ENCODE measurements around the gene MICAL3. TPM values are rescaled to one million over a fixed set of nuclear protein-coding genes. Genes with fewer than 3 reads are reported as not detected.

Gene MICAL3
- total RNA-seq, 4 donors from 2014 or later = 6.0 to 9.8 (median 8.1) TPM

DNA sequence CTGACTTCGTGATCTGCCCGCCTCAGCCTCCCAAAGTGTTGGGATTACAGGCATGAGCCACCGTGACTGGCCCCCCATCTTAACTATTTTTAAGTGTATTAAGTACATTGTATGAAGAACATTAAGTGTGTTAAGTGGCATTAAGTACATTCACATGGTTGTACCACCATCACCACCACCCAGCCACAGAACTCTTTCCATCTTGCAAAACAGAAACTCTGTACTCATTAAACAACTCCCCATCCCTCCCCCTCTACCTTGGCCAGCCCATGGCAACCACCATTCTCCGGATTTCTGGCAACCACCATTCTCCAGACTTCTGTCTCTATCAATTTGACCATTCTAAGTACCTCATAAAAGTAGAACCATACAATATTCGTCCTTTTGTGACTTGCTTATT is 35.6 kb upstream of the MICAL3 start:
- Histone ChIP-seq H3K27me3 (no peaks in the 10 kb centered on the region), H3K4me1 (peaks cover 33 to 38% of the 10 kb centered on the region in 2 donors), H3K4me3 (no peak overlapping the region), H3K36me3 (no peaks in the 10 kb centered on the region), H3K27ac (peak overlapping the region in 1 of 4 donors; percentile 6), H3K9me3 (no peaks in the 10 kb centered on the region)
- intact Hi-C loops (cut with DNase I; ENCODE audit: low total_unique reads) (loop anchor here (5.0 kb wide), 1 partner anchor 38 kb away; the partner anchor contains the start of gene MICAL3), in situ Hi-C loops (cut with MboI; ENCODE audit: low sequenced_read_pairs in 4 of 4) (loop anchor here in 1 of 4 donors (10.0 to 25.0 kb wide), 2 partner anchors 45 to 148 kb away; no protein-coding TSS in a partner anchor)
- no peak for ATAC-seq
- no peak for DNase-seq
- TF ChIP-seq POLR2A (IDR thresholded peaks at IDR 0.05) (no peak), CTCF (IDR thresholded peaks at IDR 0.05 in 4 of 5, conservative IDR thresholded peaks at IDR 0.05 in 1 of 5) (no peak)

DNA sequence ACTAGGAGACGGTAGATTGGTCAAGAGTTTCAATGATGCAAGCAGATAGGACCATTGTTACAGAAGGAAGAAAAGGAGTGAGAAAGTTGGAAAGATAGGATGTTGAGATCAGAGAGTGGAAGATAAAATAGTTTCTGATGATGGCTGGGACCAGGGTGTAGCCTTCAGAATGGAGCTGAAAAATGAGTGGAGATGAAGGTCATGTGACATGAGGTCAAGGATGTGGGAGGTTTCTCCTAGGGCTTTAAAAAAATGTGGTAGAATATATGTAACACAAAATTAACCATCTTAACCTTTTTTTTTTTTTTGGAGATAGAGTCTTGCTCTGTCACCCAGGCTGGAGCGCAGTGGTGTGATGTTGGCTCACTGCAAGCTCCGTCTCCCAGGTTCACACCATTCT is 35.1 kb upstream of the MICAL3 start:
- ATAC-seq (no peak), DNase-seq (no peak)
- in situ Hi-C loops (cut with MboI; ENCODE audit: low sequenced_read_pairs in 4 of 4) (loop anchor here in 1 of 4 donors (25.0 kb wide), 1 partner anchor 147 kb away; no protein-coding TSS in a partner anchor), intact Hi-C loops (cut with DNase I; ENCODE audit: low total_unique reads) (loop anchor here (5.0 kb wide), 1 partner anchor 37 kb away; the partner anchor contains the start of gene MICAL3)
- TF ChIP-seq POLR2A (IDR thresholded peaks at IDR 0.05) (no peak), CTCF (IDR thresholded peaks at IDR 0.05 in 4 of 5, conservative IDR thresholded peaks at IDR 0.05 in 1 of 5) (no peak)
- H3K27me3 ChIP-seq = no peaks in the 10 kb centered on the region
- no peaks in the 10 kb centered on the region for H3K36me3 ChIP-seq
- H3K27ac ChIP-seq = no peak overlapping the region
- no peaks in the 10 kb centered on the region for H3K9me3 ChIP-seq
- H3K4me3 ChIP-seq = no peak overlapping the region
- peaks cover 33 to 38% of the 10 kb centered on the region in 2 donors for H3K4me1 ChIP-seq

DNA sequence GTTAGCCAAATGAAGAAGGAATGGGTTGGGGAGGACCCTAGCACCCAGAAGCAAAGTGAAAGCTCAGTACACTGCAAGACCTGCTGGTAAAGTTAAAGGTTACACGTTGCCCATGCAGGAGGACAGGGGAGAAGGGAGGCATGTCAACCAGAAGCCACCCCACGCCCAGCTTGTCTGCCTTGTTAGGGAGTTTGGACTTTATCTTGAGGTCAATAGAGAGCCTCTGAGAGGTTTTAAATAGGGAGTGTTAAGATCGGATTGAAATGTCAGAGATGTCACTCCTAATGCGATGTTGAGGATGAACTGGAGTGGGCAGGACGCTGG is 34.7 kb upstream of the MICAL3 start:
- intact Hi-C loops (cut with DNase I; ENCODE audit: low total_unique reads) = loop anchor here (5.0 kb wide), 1 partner anchor 37 kb away; the partner anchor contains the start of gene MICAL3

DNA sequence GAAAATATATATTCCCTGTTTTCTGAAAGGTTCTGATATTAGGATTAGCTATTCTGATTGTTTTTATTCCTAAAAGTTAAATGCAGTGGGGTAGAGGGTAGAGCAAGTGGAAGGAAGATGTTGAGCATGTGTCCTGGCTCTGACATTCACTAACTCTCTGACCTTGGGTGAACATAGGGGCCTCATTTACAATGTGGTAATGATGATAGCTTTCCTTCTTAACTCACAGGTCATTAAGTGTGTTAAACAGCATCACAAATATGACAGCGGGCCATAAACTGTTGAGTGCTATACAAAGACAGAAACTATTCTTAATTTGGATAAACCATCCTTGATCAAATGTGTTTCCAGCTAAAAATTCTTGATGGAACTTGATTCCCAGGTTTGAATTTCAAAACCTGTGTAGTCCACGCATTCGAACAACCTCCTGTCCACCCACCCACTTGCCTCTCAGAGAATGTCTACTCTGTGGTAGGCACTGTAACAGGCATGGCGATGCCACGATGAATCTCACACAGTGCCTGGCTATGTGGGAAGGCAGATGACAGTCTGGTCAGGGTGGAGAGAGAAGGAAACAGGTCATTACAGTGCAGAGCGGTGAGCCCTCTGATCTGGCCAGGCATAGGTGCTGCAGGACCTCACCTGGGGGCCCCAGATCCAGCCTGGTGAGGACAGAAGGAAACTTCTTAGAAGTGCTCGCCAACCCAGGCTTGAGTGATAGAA is 34.2 kb upstream of the MICAL3 start:
- H3K4me1 ChIP-seq = peaks cover 33 to 38% of the 10 kb centered on the region in 2 donors
- no peaks in the 10 kb centered on the region for H3K27me3 ChIP-seq
- ATAC-seq (no peak), DNase-seq (no peak)
- peak overlapping the region; percentile 42 to 94 (median 88) for H3K27ac ChIP-seq
- TF ChIP-seq CTCF (IDR thresholded peaks at IDR 0.05 in 4 of 5, conservative IDR thresholded peaks at IDR 0.05 in 1 of 5) (no peak), POLR2A (IDR thresholded peaks at IDR 0.05) (no peak)
- H3K9me3 ChIP-seq = no peaks in the 10 kb centered on the region
- no peak overlapping the region for H3K4me3 ChIP-seq
- in situ Hi-C loops (cut with MboI; ENCODE audit: low sequenced_read_pairs in 4 of 4) (loop anchor here in 1 of 4 donors (25.0 kb wide), 1 partner anchor 146 kb away; no protein-coding TSS in a partner anchor), intact Hi-C loops (cut with DNase I; ENCODE audit: low total_unique reads) (loop anchor here (5.0 kb wide), 1 partner anchor 36 kb away; the partner anchor contains the start of gene MICAL3)
- no peaks in the 10 kb centered on the region for H3K36me3 ChIP-seq

More for the DNA sequence above, 34.7 kb upstream of the MICAL3 start:
- no peak for ATAC-seq
- in situ Hi-C loops (cut with MboI; ENCODE audit: low sequenced_read_pairs in 4 of 4) = loop anchor here in 1 of 4 donors (25.0 kb wide), 1 partner anchor 147 kb away; no protein-coding TSS in a partner anchor
- H3K4me3 ChIP-seq = no peak overlapping the region
- H3K4me1 ChIP-seq = peaks cover 33 to 38% of the 10 kb centered on the region in 2 donors
- H3K36me3 ChIP-seq = no peaks in the 10 kb centered on the region
- DNase-seq = no peak
- H3K27ac ChIP-seq = peak overlapping the region in 2 of 4 donors; percentile 42 to 92
- no peaks in the 10 kb centered on the region for H3K27me3 ChIP-seq
- TF ChIP-seq CTCF (IDR thresholded peaks at IDR 0.05 in 4 of 5, conservative IDR thresholded peaks at IDR 0.05 in 1 of 5) (no peak), POLR2A (IDR thresholded peaks at IDR 0.05) (no peak)
- H3K9me3 ChIP-seq = no peaks in the 10 kb centered on the region
